GM12864 (cell line): ENCODE measurements around the gene SPAG17.

Source experiments
- DNase-seq: peaks from one replicate; pipeline ENCODE4 v3.0.0-alpha.2; 2011; ENCODE audit warnings: low read depth
- H3K4me3 ChIP-seq: 2 replicates; pipeline ENCODE4 v1.5.1; 2011; ENCODE audit warnings: mild to moderate bottlenecking, low read depth, low read length, control low read depth
- TF ChIP-seq, protein P1 (sequence below): IDR thresholded peaks from 2 replicates; pipeline ENCODE4 v1.5.1; 2011; ENCODE audit warnings: low read depth, mild to moderate bottlenecking, moderate library complexity, low read length, control low read depth, inconsistent platforms; ENCODE audit errors: missing control alignments

The SPAG17 gene

DNA sequence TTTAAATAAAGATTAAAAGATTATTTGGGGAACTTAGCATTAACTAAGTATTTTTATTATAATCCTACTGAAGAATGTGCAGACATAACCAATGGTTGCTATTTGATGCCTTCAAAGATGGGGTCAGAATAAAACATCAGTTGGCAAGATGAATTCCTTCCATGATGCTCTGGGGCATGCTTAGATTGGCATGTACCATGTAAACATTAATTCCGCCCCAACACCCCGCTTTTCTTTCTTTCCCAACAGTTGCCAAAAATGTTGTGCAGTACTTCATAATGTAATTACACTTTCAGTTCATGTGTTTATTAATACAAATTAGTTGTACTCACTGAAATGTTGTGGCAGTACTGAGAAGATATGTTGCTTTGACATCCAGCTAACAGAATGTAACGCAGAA is 82.6 kb downstream of the SPAG17 start:
- TF ChIP-seq, protein P1, sequence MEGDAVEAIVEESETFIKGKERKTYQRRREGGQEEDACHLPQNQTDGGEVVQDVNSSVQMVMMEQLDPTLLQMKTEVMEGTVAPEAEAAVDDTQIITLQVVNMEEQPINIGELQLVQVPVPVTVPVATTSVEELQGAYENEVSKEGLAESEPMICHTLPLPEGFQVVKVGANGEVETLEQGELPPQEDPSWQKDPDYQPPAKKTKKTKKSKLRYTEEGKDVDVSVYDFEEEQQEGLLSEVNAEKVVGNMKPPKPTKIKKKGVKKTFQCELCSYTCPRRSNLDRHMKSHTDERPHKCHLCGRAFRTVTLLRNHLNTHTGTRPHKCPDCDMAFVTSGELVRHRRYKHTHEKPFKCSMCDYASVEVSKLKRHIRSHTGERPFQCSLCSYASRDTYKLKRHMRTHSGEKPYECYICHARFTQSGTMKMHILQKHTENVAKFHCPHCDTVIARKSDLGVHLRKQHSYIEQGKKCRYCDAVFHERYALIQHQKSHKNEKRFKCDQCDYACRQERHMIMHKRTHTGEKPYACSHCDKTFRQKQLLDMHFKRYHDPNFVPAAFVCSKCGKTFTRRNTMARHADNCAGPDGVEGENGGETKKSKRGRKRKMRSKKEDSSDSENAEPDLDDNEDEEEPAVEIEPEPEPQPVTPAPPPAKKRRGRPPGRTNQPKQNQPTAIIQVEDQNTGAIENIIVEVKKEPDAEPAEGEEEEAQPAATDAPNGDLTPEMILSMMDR, result no peak
- DNase-seq, result no peak
- no peak overlapping the region for H3K4me3 ChIP-seq

DNA sequence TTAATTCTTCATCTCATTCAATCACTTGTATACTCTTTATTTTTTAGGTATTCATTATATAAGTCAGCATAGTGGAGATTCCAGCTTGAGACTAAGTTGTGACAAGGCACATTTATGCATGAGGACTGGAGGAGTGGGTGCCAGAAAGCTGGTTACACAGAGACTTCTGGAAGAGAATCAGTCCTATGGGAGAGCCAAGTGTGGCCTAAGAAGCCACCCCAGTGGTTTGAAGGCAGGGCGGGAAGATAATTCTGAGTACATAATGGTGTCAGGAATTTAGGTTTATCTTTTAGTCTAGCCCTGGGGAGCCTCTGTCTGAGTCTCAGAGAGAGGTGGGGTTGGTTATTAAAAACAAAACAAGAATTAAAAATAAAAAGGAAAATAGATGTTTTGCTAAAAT is 83.0 kb downstream of the SPAG17 start:
- H3K4me3 ChIP-seq, result no peak overlapping the region
- TF ChIP-seq, protein P1, result no peak
- no peak for DNase-seq

DNA sequence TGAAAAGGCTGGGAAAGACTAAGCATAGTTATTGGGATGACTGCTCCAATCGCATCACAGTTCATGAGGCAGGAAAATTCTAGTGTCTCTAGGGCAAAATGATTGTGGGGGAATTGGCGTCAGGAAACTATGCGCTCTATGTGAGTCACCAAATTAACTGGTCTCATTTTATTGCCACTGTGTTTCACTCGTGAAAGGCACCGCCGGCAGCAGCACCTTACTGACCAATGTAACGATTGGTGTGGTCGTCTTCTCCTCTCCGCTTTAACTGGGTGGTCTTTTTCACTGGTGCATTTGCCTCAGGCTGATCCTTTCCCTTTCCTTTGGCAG is 83.5 kb downstream of the SPAG17 start:
- TF ChIP-seq, protein P1, result no peak
- H3K4me3 ChIP-seq, result no peak overlapping the region
- no peak for DNase-seq

DNA sequence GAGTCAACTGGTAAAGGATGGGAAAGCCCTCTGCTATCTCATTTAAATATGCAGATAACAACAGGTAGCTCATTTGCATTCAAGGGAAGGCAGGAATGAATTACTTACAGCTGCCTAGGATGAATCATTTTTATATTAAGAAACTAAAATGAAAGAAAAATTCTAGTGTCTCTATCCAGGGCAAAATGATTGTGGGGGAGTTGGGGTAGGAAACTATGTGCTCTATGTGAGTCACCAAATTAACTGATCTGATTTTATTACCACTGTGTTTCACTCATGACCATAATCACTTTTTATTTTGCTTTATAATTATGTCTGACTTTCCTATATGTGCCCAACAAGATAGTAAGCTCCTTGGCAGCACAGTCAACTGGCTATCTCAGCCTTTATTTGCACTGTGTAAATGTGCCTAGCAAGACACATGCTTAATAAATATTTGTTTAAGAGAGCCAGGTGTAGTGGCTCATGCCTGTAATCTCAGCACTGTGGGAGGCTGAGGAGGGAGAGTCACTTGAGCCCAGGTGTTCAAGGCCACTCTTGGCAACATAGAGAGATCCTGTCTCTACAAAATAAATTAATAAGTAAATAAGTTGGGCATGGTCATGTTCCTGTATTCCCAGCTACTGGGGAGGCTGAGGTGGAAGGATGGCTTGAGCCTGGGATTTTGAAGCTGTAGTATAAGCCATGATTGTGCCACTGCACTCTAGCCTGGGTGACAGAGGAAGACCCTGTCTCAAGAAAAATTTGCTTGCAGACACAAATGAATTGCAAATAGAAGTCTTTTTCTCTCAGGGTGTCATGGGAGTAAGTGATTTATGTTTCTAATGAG is 84.1 kb downstream of the SPAG17 start:
- TF ChIP-seq, protein P1, result no peak
- DNase-seq, result no peak
- no peak overlapping the region for H3K4me3 ChIP-seq

DNA sequence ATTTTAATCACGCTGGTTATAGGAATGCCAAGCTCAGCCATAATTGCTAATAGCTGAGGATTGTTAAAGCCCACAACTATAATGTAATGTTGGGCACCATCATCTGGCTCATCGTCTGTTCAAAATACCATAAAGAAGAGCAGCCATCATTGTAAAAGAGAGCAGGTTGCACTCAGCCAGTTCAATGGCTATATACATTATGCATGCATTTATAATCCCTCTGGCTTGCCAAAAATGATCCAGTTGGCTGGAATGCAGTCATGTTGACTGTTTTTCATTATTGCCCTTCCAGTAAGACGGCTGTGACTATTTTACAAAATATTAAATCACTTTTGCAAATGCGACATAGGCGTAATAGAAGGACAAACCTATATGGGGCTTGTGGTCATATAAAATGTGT is 85.3 kb downstream of the SPAG17 start:
- DNase-seq, result no peak
- TF ChIP-seq, protein P1, result no peak
- H3K4me3 ChIP-seq, result no peak overlapping the region

DNA sequence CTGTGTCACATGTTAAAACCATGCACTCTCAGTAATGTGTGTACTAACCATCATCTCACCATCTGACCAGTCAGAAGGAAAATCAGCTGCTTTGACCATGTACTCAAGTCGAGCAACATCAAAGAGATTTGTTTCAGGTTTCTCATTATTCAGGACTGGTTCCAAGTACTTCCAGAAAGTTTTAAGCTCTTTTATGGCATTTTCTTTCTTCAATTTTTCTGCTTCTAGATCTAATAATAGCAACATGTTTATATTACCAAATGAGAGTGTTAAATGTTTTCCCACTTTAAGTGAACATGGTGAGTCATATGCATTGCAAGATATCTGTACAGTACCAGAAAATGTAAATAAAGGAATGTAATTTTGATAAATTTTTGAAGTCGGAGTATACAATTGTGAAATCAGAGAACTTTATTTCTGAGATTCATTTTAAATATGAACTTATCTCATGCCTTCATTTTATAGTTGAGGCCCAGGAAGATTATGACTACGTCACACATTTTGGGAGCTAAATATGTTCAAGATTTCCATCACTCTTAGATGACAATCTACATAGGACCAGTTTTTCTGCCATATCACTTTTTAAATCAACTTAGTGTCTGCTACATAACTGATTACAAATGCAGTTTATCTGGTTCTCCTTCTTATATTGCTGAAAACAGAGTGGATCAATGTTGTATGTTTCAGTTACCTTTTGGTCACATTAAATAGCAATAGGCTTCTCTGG is 87.2 kb downstream of the SPAG17 start:
- no peak overlapping the region for H3K4me3 ChIP-seq
- TF ChIP-seq, protein P1, result no peak
- DNase-seq, result no peak
